NCI-H1436 treated with DMSO at 0.1 percent for 48 hours (cell line): ENCODE measurements around the gene ADAT1.

Source experiments
- DNase-seq: peaks from one replicate; lab custom pipeline; 2025; lab: John Stamatoyannopoulos, UW

Gene ADAT1

GRCh38 chr16:75622761-75623605 lies at the start of gene ADAT1:
ADAT1 (minus strand) TSS chr16:75623281; CDS start chr16:75620799, 2,482 bp downstream.
- DNase-seq = peak; percentile 86

GRCh38 chr16:75667503-75667902 lies 44.4 kb upstream of the ADAT1 start:
- DNase-seq = no peak

GRCh38 chr16:75660726-75661302 lies 37.7 kb upstream of the ADAT1 start:
- no peak for DNase-seq

GRCh38 chr16:75660321-75660720 lies 37.2 kb upstream of the ADAT1 start:
- DNase-seq = no peak

GRCh38 chr16:75658175-75658574 lies 35.1 kb upstream of the ADAT1 start:
- DNase-seq = no peak

- DNase-seq = no peak
Measured at GRCh38 chr16:75653922-75654321, 30.8 kb upstream of the ADAT1 start.

GRCh38 chr16:75648265-75649076 lies 25.4 kb upstream of the ADAT1 start:
- DNase-seq = peak; percentile 15

GRCh38 chr16:75647492-75648264 lies 24.6 kb upstream of the ADAT1 start, which contains the start of the genes KARS1 and TERF2IP:
KARS1 (minus strand) TSS chr16:75647665; CDS start chr16:75647639, 26 bp downstream.
TERF2IP (plus strand) TSS chr16:75647773; CDS start chr16:75647883, 110 bp downstream.
- peak; percentile 65 for DNase-seq

GRCh38 chr16:75647112-75647491 lies 24.0 kb upstream of the ADAT1 start:
- DNase-seq = no peak

GRCh38 chr16:75644240-75645012 lies 21.3 kb upstream of the ADAT1 start:
- no peak for DNase-seq

GRCh38 chr16:75640598-75640997 lies 17.5 kb upstream of the ADAT1 start:
- no peak for DNase-seq

- DNase-seq = no peak
Measured at GRCh38 chr16:75635036-75635435, 12.0 kb upstream of the ADAT1 start.

- no peak for DNase-seq
Measured at GRCh38 chr16:75632857-75633256, 9.8 kb upstream of the ADAT1 start.

GRCh38 chr16:75630052-75630451 lies 7.0 kb upstream of the ADAT1 start:
- DNase-seq = no peak

- no peak for DNase-seq
Measured at GRCh38 chr16:75629132-75629531, 6.1 kb upstream of the ADAT1 start.

- no peak for DNase-seq
Measured at GRCh38 chr16:75628351-75628750, 5.3 kb upstream of the ADAT1 start.

GRCh38 chr16:75627851-75628250 lies 4.8 kb upstream of the ADAT1 start:
- no peak for DNase-seq

- no peak for DNase-seq
Measured at GRCh38 chr16:75626806-75627205, 3.7 kb upstream of the ADAT1 start.

- no peak for DNase-seq
Measured at GRCh38 chr16:75624921-75625334, 1.8 kb upstream of the ADAT1 start.

GRCh38 chr16:75621170-75621477 lies 2.0 kb downstream of the ADAT1 start:
- no peak for DNase-seq
